Measurements from ENCODE around the gene ART4. TPM values are rescaled to one million over a fixed set of nuclear protein-coding genes. Genes with fewer than 3 reads are reported as not detected.

ART4 gene
- not detected in 5 replicates for total RNA-seq (2022; extraction: Qiagen RNA extraction)

DNA sequence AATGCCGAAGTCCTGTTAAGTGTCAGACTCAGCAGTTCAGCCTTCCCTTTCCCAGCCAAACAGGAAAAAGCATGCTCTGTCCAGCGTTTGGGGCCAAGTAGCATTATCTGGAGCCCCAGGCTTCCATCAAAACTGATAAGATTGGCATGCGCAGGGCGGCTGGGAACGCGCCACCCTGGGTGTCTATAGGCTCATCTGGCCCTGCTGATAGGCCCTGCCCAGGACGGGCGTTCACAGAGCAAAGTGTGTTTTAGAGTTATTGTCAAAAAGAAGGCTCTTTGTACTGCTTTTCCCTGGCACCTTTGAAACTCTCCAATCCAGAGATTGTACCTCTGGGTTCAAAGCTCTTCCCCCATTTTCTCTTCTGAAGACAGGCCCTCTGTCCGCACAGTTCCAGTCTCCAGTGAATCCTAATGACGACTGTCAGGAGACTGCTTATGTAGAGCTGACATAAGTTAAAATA lies at the start of gene ART4:
Gene ART4 (minus strand): TSS at position 102 of the 463 bp plus-strand sequence. CDS start 413 bp downstream, outside the sequence.

GRCh38 chr12:14885718-14886221 lies 42.4 kb upstream of the ART4 start, which contains the start of gene MGP:
MGP (minus strand) TSS chr12:14885854; CDS start chr12:14885791, 63 bp downstream.

GRCh38 chr12:14814014-14814413 lies 29.3 kb downstream of the ART4 start, which contains the start of gene SMCO3:
SMCO3 (minus strand) TSS chr12:14814182; CDS start chr12:14806680, 7,502 bp downstream.

GRCh38 chr12:14803011-14803829 lies 40.1 kb downstream of the ART4 start, which contains the start of the genes C12orf60 and WBP11:
C12orf60 (plus strand) TSS chr12:14803670; CDS start chr12:14822936, 19,266 bp downstream.
WBP11 (minus strand) TSS chr12:14803478; CDS start chr12:14801383, 2,095 bp downstream.

Other genes starting within 250 kb of the ART4 start
- not detected in 5 replicates for gene GUCY2C, start 146.9 kb downstream of the ART4 start, total RNA-seq (2022; extraction: Qiagen RNA extraction)
- 47.9 to 53.3 TPM (median 48.3 TPM) in 5 replicates for gene WBP11, start 40.0 kb downstream of the ART4 start, total RNA-seq (2022; extraction: Qiagen RNA extraction)
- gene C12orf60, start 39.9 kb downstream of the ART4 start, total RNA-seq (2022; extraction: Qiagen RNA extraction): 1.8 to 2.0 TPM (median 1.8 TPM) in 5 replicates
- 0.08 to 0.10 TPM in 2 of 5 replicates, not detected in the others for gene SMCO3, start 29.3 kb downstream of the ART4 start, total RNA-seq (2022; extraction: Qiagen RNA extraction)
- not detected in 5 replicates for gene MGP, start 42.3 kb upstream of the ART4 start, total RNA-seq (2022; extraction: Qiagen RNA extraction)
- not detected in 5 replicates for gene ERP27, start 95.0 kb upstream of the ART4 start, total RNA-seq (2022; extraction: Qiagen RNA extraction)
- 1.1 to 1.9 TPM (median 1.2 TPM) in 5 replicates for gene ARHGDIB, start 118.1 kb upstream of the ART4 start, total RNA-seq (2022; extraction: Qiagen RNA extraction)
- not detected in 5 replicates for gene PDE6H, start 129.5 kb upstream of the ART4 start, total RNA-seq (2022; extraction: Qiagen RNA extraction)

All from A549 treated with Mapracorat at 1 μM for 4 hours (cell line).